ENCODE results near the gene RERE.
"Not testable (repeated sequence)": the region's sequence is repeated elsewhere in the genome, so short reads cannot be mapped to it uniquely, and the experiment has no call there.

Gene RERE

GRCh38 chr1:8516793-8517556 lies 300.5 kb downstream of the RERE start:
- DNase-seq (ENCODE audit: low read depth in 1 of 2, low spot score in 1 of 2), result no peak
- no peak for TF ChIP-seq JUND (IDR thresholded peaks at IDR 0.05; ENCODE audit: low read depth)
- in situ Hi-C loops (cut with HindIII; ENCODE audit: low pct_unique_long_range_greater_than_20kb, low sequenced_read_pairs), result no loop called here

- TF ChIP-seq JUND (IDR thresholded peaks at IDR 0.05; ENCODE audit: low read depth), result no peak
- in situ Hi-C loops (cut with HindIII; ENCODE audit: low pct_unique_long_range_greater_than_20kb, low sequenced_read_pairs), result no loop called here
- DNase-seq (ENCODE audit: low read depth in 1 of 2, low spot score in 1 of 2), result no peak
These were observed 301.1 kb downstream of the RERE start for GRCh38 chr1:8516278-8516777.

GRCh38 chr1:8512504-8512903 lies 304.9 kb downstream of the RERE start:
- no peak for DNase-seq (ENCODE audit: low read depth in 1 of 2, low spot score in 1 of 2)
- TF ChIP-seq JUND (IDR thresholded peaks at IDR 0.05; ENCODE audit: low read depth), result no peak
- in situ Hi-C loops (cut with HindIII; ENCODE audit: low pct_unique_long_range_greater_than_20kb, low sequenced_read_pairs), result no loop called here

- in situ Hi-C loops (cut with HindIII; ENCODE audit: low pct_unique_long_range_greater_than_20kb, low sequenced_read_pairs), result no loop called here
- TF ChIP-seq JUND (IDR thresholded peaks at IDR 0.05; ENCODE audit: low read depth), result no peak
- DNase-seq (ENCODE audit: low read depth in 1 of 2, low spot score in 1 of 2), result no peak
These were observed 307.2 kb downstream of the RERE start for GRCh38 chr1:8510041-8510823.

GRCh38 chr1:8509579-8509978 lies 307.9 kb downstream of the RERE start:
- in situ Hi-C loops (cut with HindIII; ENCODE audit: low pct_unique_long_range_greater_than_20kb, low sequenced_read_pairs), result no loop called here
- DNase-seq (ENCODE audit: low read depth in 1 of 2, low spot score in 1 of 2), result no peak
- no peak for TF ChIP-seq JUND (IDR thresholded peaks at IDR 0.05; ENCODE audit: low read depth)

GRCh38 chr1:8506995-8507615 lies 310.3 kb downstream of the RERE start:
- in situ Hi-C loops (cut with HindIII; ENCODE audit: low pct_unique_long_range_greater_than_20kb, low sequenced_read_pairs), result no loop called here
- no peak for DNase-seq (ENCODE audit: low read depth in 1 of 2, low spot score in 1 of 2)
- TF ChIP-seq JUND (IDR thresholded peaks at IDR 0.05; ENCODE audit: low read depth), result no peak

GRCh38 chr1:8506456-8506855 lies 311.0 kb downstream of the RERE start:
- TF ChIP-seq JUND (IDR thresholded peaks at IDR 0.05; ENCODE audit: low read depth), result no peak
- in situ Hi-C loops (cut with HindIII; ENCODE audit: low pct_unique_long_range_greater_than_20kb, low sequenced_read_pairs), result no loop called here
- no peak for DNase-seq (ENCODE audit: low read depth in 1 of 2, low spot score in 1 of 2)

GRCh38 chr1:8503842-8504241 lies 313.6 kb downstream of the RERE start:
- no peak for TF ChIP-seq JUND (IDR thresholded peaks at IDR 0.05; ENCODE audit: low read depth)
- DNase-seq (ENCODE audit: low read depth in 1 of 2, low spot score in 1 of 2), result no peak
- in situ Hi-C loops (cut with HindIII; ENCODE audit: low pct_unique_long_range_greater_than_20kb, low sequenced_read_pairs), result no loop called here

GRCh38 chr1:8502949-8503348 lies 314.5 kb downstream of the RERE start:
- in situ Hi-C loops (cut with HindIII; ENCODE audit: low pct_unique_long_range_greater_than_20kb, low sequenced_read_pairs), result not testable (repeated sequence)

GRCh38 chr1:8497210-8497819 lies 320.1 kb downstream of the RERE start:
- in situ Hi-C loops (cut with HindIII; ENCODE audit: low pct_unique_long_range_greater_than_20kb, low sequenced_read_pairs), result no loop called here
- TF ChIP-seq JUND (IDR thresholded peaks at IDR 0.05; ENCODE audit: low read depth), result no peak
- no peak for DNase-seq (ENCODE audit: low read depth in 1 of 2, low spot score in 1 of 2)

More at GRCh38 chr1:8502949-8503348, 314.5 kb downstream of the RERE start:
- DNase-seq (ENCODE audit: low read depth in 1 of 2, low spot score in 1 of 2), result not testable (repeated sequence)

GRCh38 chr1:8496473-8496872 lies 321.0 kb downstream of the RERE start:
- no peak for TF ChIP-seq JUND (IDR thresholded peaks at IDR 0.05; ENCODE audit: low read depth)
- in situ Hi-C loops (cut with HindIII; ENCODE audit: low pct_unique_long_range_greater_than_20kb, low sequenced_read_pairs), result no loop called here
- DNase-seq (ENCODE audit: low read depth in 1 of 2, low spot score in 1 of 2), result no peak

- DNase-seq (ENCODE audit: low read depth in 1 of 2, low spot score in 1 of 2), result no peak
- in situ Hi-C loops (cut with HindIII; ENCODE audit: low pct_unique_long_range_greater_than_20kb, low sequenced_read_pairs), result no loop called here
- no peak for TF ChIP-seq JUND (IDR thresholded peaks at IDR 0.05; ENCODE audit: low read depth)
These were observed 321.5 kb downstream of the RERE start for GRCh38 chr1:8495928-8496401.
